NCI-H345 (cell line): Measurements from ENCODE around the gene SLC19A3.
"Not testable (repeated sequence)": the region's sequence is repeated elsewhere in the genome, so short reads cannot be mapped to it uniquely, and the experiment has no call there.

Source experiments
- DNase-seq: peaks from one replicate; lab custom pipeline; 2025; lab: John Stamatoyannopoulos, UW

Gene SLC19A3

GRCh38 chr2:227717687-227718567 is at the start of gene SLC19A3:
Gene SLC19A3 (minus strand): TSS chr2:227718028. CDS start chr2:227702318, 15,710 bp downstream.
- peak; percentile 54 for DNase-seq

- peak; percentile 79 for DNase-seq
Observed at GRCh38 chr2:227766373-227766883, 48.6 kb upstream of the SLC19A3 start.

GRCh38 chr2:227765788-227766372 is 48.1 kb upstream of the SLC19A3 start:
- DNase-seq, result no peak

GRCh38 chr2:227761740-227762476 is 44.1 kb upstream of the SLC19A3 start:
- no peak for DNase-seq

GRCh38 chr2:227759411-227760118 is 41.7 kb upstream of the SLC19A3 start:
- DNase-seq, result no peak

- not testable (repeated sequence) for DNase-seq
Observed at GRCh38 chr2:227756261-227756660, 38.4 kb upstream of the SLC19A3 start.

- no peak for DNase-seq
Observed at GRCh38 chr2:227748079-227748478, 30.3 kb upstream of the SLC19A3 start.

- no peak for DNase-seq
Observed at GRCh38 chr2:227745594-227745993, 27.8 kb upstream of the SLC19A3 start, which contains the start of gene SCYGR8. Gene SCYGR8 (plus strand): TSS chr2:227745894. CDS start chr2:227745894, 0 bp downstream.

GRCh38 chr2:227740705-227741104 is 22.9 kb upstream of the SLC19A3 start:
- not testable (repeated sequence) for DNase-seq

- no peak for DNase-seq
Observed at GRCh38 chr2:227739351-227739750, 21.5 kb upstream of the SLC19A3 start.

GRCh38 chr2:227728035-227728434 is 10.2 kb upstream of the SLC19A3 start, which contains the start of gene SCYGR7:
Gene SCYGR7 (plus strand): TSS chr2:227728335. CDS start chr2:227728335, 0 bp downstream.
- DNase-seq, result no peak

- no peak for DNase-seq
Observed at GRCh38 chr2:227724394-227725039, 6.7 kb upstream of the SLC19A3 start, which contains the start of gene SCYGR6. Gene SCYGR6 (minus strand): TSS chr2:227724757. CDS start chr2:227724757, 0 bp downstream.

- not testable (repeated sequence) for DNase-seq
Observed at GRCh38 chr2:227722821-227723220, 5.0 kb upstream of the SLC19A3 start.

- no peak for DNase-seq
Observed at GRCh38 chr2:227720680-227721079, 2.9 kb upstream of the SLC19A3 start.

- no peak for DNase-seq
Observed at GRCh38 chr2:227719641-227720040, 1.8 kb upstream of the SLC19A3 start.

- no peak for DNase-seq
Observed at GRCh38 chr2:227716501-227716900, 1.3 kb downstream of the SLC19A3 start.

- DNase-seq, result no peak
Observed at GRCh38 chr2:227713291-227713690, 4.5 kb downstream of the SLC19A3 start.

GRCh38 chr2:227710986-227711385 is 6.8 kb downstream of the SLC19A3 start:
- no peak for DNase-seq

GRCh38 chr2:227707390-227707789 is 10.4 kb downstream of the SLC19A3 start:
- no peak for DNase-seq

GRCh38 chr2:227706859-227707258 is 11.0 kb downstream of the SLC19A3 start:
- DNase-seq, result no peak

- DNase-seq, result no peak
Observed at GRCh38 chr2:227703961-227704360, 13.9 kb downstream of the SLC19A3 start.
